DMS114 treated with DMSO at 0.1 percent for 48 hours (cell line): ENCODE data around the gene ZNF141.
"Not testable (repeated sequence)": the region's sequence is repeated elsewhere in the genome, so short reads cannot be mapped to it uniquely, and the experiment has no call there.

Source experiments
- DNase-seq: peaks from one replicate; lab custom pipeline; 2025; ENCODE audit not compliant: unreplicated experiment; lab: John Stamatoyannopoulos, UW

Gene ZNF141

GRCh38 chr4:337143-337931 lies at the start of gene ZNF141:
ZNF141 (plus strand) TSS chr4:337814; CDS start chr4:337984, 170 bp downstream.
- peak; percentile 96 for DNase-seq

DNA sequence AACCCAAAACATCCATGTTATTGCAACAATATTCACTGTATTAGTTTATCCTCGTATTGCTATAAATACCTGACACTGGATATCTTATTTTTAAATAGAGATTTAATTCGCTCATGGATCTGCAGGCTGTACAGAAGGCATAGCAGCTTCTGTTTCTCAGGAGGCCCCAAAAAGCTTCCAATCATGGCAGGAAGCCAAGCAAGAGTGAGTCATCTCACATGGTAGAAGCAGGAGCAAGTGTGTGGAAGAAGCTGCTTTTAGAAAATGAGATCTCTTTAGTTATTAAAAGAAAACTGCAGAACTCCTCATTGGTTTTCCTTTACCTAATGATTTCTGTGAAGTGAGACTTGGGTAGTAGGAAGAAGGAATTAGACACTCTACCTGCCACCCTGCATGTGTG lies 48.7 kb upstream of the ZNF141 start:
- DNase-seq, result no peak

DNA sequence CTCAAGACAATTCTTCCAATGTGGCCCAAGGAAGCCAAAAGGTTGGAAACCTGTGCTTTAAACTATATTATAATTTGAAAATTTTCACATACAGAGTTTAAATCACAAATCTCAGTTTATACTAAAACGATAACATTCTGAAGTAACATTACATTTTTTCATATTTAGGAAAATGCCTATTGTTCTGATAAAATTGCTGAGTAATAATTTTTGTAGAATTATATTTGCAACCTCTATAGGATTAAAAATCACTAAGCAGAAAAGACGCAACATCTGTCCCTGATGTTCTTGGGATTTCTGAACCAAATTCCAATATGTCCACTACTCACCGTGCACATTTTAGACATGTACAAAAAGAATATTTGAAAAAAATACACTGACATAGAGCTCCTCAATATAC lies 42.9 kb upstream of the ZNF141 start:
- no peak for DNase-seq

GRCh38 chr4:302381-302780 lies 35.2 kb upstream of the ZNF141 start:
- no peak for DNase-seq

DNA sequence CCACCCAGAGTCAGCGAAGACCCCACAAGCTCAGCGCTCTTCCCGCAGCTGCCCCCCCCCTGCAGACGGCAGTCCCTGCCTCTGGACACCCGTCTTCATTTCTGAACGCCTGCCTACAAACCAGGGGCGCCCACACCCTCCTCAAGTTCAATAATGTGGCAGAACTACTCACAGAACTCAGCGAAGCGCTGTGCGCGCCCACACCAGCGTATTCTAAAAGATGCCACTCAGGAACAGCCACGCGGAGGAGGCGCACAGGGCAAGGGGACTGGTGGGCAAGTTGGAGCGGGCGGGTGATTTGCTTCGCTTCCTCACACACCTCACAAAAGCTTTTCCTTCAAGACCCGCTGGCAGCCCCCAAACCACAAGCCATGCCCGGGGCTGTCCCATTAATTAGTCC lies 33.1 kb upstream of the ZNF141 start:
- not testable (repeated sequence) for DNase-seq

DNA sequence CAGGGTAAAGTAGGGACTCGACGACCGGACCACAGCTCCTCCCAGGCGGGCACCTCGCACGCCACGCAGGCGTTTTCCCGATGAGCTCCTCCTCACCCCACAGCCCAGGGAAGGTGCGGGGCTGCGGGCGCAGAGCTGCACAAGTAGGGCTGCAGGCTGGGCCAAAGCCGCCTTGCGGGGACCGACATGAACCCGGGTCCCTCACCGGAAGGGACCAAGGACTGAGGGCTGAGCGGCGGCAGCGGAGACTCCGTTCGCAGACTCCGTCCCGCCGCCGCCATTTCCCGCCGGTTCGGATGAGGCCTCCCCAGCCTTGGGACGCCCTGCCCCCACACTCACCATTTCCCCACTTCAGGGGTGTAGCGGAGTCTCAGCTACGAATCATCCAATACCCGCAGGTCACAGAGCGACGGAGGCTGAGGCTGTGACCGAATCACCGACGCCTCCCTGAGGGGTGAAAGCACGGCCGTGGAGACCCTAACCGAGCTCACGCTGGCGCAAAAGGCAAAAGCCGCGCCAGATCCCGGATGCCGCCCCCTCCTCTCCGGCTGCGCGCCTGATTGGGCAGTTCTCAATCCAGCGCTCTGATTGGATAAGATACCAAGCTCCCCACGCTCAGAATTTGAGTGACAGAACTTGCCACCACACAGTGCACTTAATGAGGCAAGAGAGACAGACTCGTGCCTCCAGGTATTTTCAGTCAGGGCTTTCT lies 32.5 kb upstream of the ZNF141 start, which contains the start of gene ZNF732:
ZNF732 (minus strand) TSS at position 506 of the 712 bp plus-strand sequence; CDS start at position 342, 164 bp downstream.
- peak; percentile 72 for DNase-seq

DNA sequence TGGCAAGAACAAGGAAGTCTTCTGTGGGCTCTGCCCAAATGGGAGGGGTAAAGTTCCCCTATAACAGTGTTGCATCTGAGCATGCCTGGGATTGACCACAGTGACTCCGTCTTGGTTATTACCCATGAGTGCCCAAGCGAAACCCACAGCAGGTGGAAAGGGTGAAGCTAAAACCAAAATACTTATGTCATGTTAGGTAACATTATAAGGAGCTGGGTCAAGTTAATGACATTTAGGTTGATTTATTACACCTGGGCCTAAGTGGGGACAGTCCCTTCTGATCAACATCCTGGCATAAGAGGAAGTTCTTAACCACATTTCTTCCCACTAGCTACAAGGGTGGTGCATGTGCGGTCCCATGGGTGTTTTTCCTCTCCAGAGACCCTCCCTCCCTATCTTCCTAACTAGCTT lies 31.1 kb upstream of the ZNF141 start:
- no peak for DNase-seq

GRCh38 chr4:309807-310206 lies 27.8 kb upstream of the ZNF141 start:
- DNase-seq, result no peak

DNA sequence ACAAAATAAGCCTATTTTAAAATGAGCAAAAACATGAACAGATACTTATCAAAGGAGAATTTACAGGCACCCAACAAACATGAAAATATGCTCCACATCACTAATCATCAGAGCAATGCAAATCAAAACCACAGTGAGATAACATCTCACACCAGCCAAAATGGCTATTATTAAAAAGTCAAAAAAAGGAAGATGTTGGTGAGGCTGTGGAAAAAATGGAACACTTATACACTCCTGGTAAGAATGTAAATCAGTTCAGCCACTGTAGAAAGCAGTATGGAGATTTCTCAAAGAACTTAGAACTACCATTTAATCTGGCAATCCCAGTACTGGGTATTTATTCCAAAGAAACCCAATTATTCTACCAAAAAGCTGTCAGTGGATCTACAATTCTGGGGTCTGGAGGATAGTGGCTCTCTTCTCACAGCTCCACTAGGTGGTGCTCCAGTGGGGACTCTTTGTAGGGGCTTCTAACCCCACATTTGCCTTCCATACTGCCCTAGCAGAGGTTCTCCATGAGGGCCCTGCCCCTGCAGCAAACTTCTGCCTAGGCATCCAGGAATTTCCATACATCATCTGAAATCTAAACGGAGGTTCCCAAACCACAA lies 23.2 kb upstream of the ZNF141 start:
- DNase-seq, result no peak

GRCh38 chr4:328729-329128 lies 8.9 kb upstream of the ZNF141 start:
- no peak for DNase-seq

GRCh38 chr4:335515-335914 lies 2.1 kb upstream of the ZNF141 start:
- DNase-seq, result no peak

DNA sequence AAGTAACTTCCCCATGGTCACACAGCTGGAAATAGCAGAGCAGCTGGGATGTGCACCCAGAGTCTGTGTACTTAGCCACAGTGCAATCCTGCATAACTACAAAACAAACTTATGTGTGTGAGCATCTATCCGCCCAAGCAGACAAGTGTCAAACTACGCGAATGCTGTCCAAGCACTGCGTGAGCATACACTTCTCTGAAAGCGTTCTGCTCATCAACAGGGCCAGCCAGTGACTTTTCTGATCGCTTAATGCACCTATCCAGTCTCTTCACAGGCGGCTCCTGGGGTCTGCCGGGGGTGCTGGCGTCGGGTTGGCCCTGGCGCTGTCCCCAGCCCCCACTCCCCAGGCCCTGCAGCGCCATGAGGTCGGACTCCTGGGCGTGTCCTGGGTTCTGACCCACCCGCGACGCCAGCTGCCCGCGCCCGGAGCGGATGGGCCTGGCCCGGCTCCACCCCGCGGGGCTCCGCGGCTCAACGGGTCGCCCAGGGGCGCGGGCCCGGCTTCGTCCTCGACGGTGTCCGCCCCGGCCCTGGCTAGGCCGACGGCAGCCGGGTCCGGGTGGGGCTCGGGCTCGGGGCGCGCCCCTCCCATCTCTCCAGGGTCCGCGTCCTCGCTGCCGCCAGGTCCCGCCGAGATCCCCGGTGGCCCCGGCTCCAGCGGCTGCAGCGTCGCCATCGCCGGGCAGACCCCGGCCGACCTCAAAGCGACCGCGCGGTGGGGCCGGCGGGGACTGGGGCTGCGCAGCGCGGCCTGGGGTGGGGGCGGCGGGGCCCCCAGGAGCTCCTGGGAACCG lies 1.3 kb upstream of the ZNF141 start:
- DNase-seq, result no peak

- DNase-seq, result no peak
Measured at GRCh38 chr4:336893-337142, 796 bp upstream of the ZNF141 start.

- no peak for DNase-seq
Measured at GRCh38 chr4:337932-338758, 531 bp downstream of the ZNF141 start.

GRCh38 chr4:338759-339097 lies 1.1 kb downstream of the ZNF141 start:
- DNase-seq, result no peak

GRCh38 chr4:340011-340410 lies 2.4 kb downstream of the ZNF141 start:
- no peak for DNase-seq

DNA sequence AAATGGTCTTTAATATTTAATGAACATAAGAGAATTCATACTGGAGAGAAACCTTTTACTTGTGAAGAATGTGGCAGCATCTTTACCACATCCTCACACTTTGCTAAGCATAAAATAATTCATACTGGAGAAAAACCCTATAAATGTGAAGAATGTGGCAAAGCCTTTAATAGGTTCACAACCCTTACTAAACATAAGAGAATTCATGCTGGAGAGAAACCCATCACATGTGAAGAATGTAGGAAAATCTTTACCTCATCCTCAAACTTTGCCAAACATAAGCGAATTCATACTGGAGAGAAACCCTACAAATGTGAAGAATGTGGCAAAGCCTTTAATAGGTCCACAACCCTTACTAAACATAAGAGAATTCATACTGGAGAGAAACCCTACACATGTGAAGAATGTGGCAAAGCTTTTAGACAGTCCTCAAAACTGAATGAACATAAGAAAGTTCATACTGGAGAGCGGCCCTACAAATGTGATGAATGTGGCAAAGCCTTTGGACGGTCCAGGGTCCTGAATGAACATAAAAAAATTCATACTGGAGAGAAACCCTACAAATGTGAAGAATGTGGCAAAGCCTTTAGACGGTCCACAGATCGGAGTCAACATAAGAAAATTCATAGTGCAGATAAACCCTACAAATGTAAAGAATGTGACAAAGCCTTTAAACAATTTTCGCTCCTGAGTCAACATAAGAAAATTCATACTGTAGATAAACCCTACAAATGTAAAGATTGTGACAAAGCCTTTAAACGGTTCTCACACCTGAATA lies 35.6 kb downstream of the ZNF141 start:
- no peak for DNase-seq

DNA sequence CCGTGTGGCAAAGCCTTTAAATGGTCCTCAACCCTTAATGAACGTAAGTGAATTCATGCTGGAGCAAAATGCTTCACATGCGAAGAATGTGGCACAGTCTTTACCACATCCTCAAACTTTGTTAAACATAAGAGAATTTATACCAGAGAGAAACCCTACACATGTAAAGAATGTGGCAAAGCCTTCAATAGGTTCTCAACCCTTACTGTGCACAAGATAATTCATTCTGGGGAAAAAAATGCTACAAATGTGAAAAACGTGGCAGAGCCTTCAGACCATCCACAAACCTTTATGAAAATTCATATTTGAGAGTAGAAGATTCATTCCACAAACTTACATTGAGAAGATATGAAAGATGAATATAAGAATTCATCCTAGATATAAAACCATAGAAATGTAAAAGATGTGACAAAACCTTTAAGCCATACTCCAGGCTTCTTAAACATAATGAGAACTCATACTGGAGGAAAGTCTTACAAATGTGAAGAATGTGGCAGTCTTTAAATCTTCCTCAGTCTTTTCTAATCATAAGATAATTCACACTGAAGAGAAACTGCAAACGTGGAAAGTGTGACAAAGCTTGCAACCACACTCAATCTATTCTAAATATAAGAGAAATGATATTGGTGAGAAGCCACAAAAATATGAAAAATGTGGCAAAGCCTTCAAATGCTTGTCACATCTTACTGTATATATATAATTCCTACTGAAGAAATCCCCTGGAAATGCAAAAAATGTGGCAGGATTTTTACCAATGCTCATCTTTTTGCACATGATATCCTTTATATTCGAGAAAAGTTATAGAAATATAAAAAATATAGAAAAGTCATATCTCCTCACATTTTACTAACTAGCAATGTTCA lies 36.9 kb downstream of the ZNF141 start:
- no peak for DNase-seq
